Esophagus squamous epithelium (tissue), 5 donors: ENCODE measurements around the gene MID2. TPM values are rescaled to one million over a fixed set of nuclear protein-coding genes. Genes with fewer than 3 reads are reported as not detected.

Experiments
- DNase-seq: peaks from one replicate; lab custom pipeline; 2025; lab: John Stamatoyannopoulos, UW
- H3K27ac ChIP-seq, 4 donors: fragments of 200-600 bp; sonication (generic); one replicate each; pipeline ENCODE4 v1.5.1; 2016 to 2019; ENCODE audit warnings: mild to moderate bottlenecking in 1 of 4
- H3K27me3 ChIP-seq, 4 donors: fragments of 200-600 bp; sonication (generic); 1 replicate in 3 of 4; 2 replicates in 1 of 4; pipeline versions ENCODE4 v1.5.1 to v1.6.0; 2017 to 2021; ENCODE audit warnings: antibody characterized with exemption in 1 of 4
- H3K36me3 ChIP-seq, 3 donors: fragments of 200-600 bp; sonication (generic); one replicate each; pipeline ENCODE4 v1.5.1; 2016 to 2019
- H3K4me1 ChIP-seq, 3 donors: fragments of 200-600 bp; sonication (generic); one replicate each; pipeline ENCODE4 v1.5.1; 2017 to 2019
- H3K4me3 ChIP-seq, 4 donors: fragments of 200-600 bp; sonication (generic); 1 replicate in 3 of 4; 2 replicates in 1 of 4; pipeline ENCODE4 v1.5.1; 2016 to 2019; ENCODE audit warnings: mild to moderate bottlenecking in 2 of 4, moderate library complexity in 1 of 4
- H3K9me3 ChIP-seq, 3 donors: fragments of 200-600 bp; sonication (generic); one replicate each; pipeline ENCODE4 v1.5.1; 2016 to 2019
- POLR2A ChIP-seq, 4 donors: fragments of 450-650 bp; IDR thresholded peaks; one replicate each; pipeline ENCODE4 v1.6.1; 2017; ENCODE audit warnings: antibody characterized with exemption in 4 of 4, mild to moderate bottlenecking in 4 of 4, moderate library complexity in 3 of 4
- WGBS, 2 donors: methylation state at CpG; one replicate each; pipeline ENCODE4 v1.1.5; 2018; 5-methylcytosine and 5-hydroxymethylcytosine counted together
- intact Hi-C: fragments of 100-400 bp; cut with DNase I; formaldehyde crosslinking; loops from one replicate; pipeline ENCODE4 v1.15.0; 2022
- total RNA-seq, 4 donors: library from RNA; depleted of rRNA; stranded (reverse); fragments of >200 nt; gene quantifications; one replicate each; pipeline ENCODE4 v1.1.0, GENCODE V29; 2016
- TF ChIP-seq, protein P1 (sequence below), 6 experiments: fragments of 450-650 bp in 4 of 6; fragments of 200-600 bp in 2 of 6; sonication (generic) in 2 of 6; IDR thresholded peaks; one replicate each; pipeline ENCODE4 v1.5.1; 2016 to 2019; ENCODE audit warnings: antibody characterized with exemption in 6 of 6, mild to moderate bottlenecking in 4 of 6, moderate library complexity in 4 of 6
- donor health status: DM: yes; HTN: yes; CAD: no.

Gene MID2
- total RNA-seq, 4 donors from 2014 or later = 14.4 to 24.4 (median 17.7) TPM

DNA sequence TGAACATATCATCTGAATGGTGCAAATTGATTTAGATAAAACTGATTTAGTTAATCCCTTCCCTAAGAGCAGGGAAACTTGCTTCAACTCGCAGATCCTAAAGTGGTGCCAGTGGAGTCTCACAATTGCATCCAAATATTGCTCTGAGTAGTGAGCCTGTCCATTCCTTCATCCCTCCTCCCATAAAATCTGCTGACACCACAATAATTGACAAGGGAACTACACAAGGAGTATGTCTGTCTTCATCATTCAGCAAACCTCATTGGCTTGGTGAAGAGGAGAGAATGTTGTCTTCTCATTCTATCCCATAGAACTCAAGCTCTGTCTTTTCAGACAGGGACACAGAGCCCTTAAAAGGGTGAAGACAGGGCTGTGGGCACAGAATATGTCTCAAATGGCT, 4.2 kb downstream of the MID2 start:
- Histone ChIP-seq H3K27me3 (peaks cover 0 to 2% (median 0%) of the 10 kb centered on the region in 4 donors), H3K4me1 (peaks cover 0 to 39% (median 0%) of the 10 kb centered on the region in 3 donors), H3K4me3 (no peak overlapping the region), H3K9me3 (no peaks in the 10 kb centered on the region), H3K27ac (no peak overlapping the region), H3K36me3 (no peaks in the 10 kb centered on the region)
- no peak for DNase-seq
- TF ChIP-seq POLR2A (IDR thresholded peaks at IDR 0.05) = no peak
- TF ChIP-seq, protein P1, sequence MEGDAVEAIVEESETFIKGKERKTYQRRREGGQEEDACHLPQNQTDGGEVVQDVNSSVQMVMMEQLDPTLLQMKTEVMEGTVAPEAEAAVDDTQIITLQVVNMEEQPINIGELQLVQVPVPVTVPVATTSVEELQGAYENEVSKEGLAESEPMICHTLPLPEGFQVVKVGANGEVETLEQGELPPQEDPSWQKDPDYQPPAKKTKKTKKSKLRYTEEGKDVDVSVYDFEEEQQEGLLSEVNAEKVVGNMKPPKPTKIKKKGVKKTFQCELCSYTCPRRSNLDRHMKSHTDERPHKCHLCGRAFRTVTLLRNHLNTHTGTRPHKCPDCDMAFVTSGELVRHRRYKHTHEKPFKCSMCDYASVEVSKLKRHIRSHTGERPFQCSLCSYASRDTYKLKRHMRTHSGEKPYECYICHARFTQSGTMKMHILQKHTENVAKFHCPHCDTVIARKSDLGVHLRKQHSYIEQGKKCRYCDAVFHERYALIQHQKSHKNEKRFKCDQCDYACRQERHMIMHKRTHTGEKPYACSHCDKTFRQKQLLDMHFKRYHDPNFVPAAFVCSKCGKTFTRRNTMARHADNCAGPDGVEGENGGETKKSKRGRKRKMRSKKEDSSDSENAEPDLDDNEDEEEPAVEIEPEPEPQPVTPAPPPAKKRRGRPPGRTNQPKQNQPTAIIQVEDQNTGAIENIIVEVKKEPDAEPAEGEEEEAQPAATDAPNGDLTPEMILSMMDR (IDR thresholded peaks at IDR 0.05) = no peak
- 17 to 79% methylated on average over 1 of the region's 1 CpG for WGBS, 2 donors
- intact Hi-C loops = no loop called here

DNA sequence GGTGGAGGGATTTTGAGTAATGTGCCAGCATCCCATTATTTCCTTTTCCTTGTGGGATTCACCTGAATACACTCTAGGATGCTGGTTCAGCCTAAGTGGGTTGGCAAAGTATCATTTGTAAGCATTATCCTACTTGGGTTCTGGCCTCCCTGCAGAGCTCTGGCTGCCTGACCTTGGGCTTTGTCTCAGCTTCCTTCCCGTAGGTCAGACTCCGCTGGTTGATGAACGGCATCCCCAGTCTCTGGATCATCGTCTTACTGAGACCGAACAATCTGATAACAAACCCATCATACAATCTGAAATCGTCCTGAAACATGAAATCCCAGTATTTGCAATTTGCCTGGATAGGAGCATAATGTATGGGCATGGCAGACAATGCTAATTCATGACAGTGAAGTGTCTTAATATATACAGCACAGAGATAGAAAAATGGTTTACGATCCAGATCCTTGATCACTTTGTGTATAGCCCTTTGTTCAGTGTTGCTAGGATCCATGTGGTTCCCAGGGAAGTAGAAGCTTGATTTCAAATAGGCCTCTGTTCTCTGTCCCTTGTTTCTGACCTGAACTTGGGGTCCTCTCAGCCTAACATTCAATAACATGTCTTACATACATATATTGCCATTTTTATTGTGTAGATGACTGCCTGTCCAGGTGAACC, 5.5 kb downstream of the MID2 start:
- peaks cover 0 to 31% (median 0%) of the 10 kb centered on the region in 3 donors for H3K4me1 ChIP-seq
- 74 to 92% methylated on average over 6 to 7 of the region's 7 CpGs for WGBS, 2 donors
- TF ChIP-seq POLR2A (IDR thresholded peaks at IDR 0.05) = no peak
- TF ChIP-seq, protein P1 (IDR thresholded peaks at IDR 0.05) = no peak
- intact Hi-C loops = no loop called here
- H3K27me3 ChIP-seq = peaks cover 0 to 2% (median 0%) of the 10 kb centered on the region in 4 donors
- no peak overlapping the region for H3K27ac ChIP-seq
- H3K9me3 ChIP-seq = no peaks in the 10 kb centered on the region
- no peak overlapping the region for H3K4me3 ChIP-seq
- H3K36me3 ChIP-seq = no peaks in the 10 kb centered on the region
- no peak for DNase-seq

DNA sequence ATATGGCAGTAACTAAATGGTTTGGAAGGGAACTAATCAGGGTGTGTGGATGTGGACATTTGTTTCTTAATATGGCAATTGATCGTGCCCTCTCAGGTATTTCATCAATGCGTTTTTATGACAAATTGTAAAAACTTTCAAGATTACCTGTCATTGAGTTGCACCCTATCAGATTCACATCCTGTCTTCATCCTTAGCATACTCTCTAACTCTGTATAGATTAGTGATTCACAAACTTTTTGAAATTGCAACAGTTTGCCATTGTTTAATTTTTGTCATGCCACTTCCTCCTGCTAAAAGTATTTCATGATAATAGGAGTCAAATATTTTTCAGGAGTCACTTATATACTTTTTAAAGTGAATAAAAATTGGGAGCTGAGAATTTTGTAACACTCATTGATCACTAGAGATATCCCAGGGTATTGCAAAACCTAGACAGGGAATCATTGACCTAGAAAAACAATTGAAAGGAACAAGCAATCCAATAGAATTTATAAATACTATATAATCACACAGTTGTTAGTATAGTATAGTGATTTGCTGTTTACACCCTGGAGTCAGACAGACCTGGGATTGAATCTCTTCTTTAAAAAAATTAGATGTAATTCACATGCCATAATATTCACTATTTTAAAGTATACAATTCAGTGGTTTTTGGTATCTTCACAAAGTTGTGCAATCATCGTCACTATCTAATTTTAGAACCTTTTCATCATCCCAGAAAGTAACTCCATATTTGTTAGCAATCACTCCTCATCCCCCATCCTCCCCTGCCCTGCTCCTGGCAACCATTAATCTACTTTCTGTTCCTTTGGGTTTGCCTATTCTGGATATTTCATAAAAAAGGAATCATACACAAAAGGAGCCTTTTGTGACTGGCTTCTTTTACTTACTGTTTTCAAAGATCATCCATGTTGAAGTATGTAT, 8.9 kb downstream of the MID2 start:
- intact Hi-C loops = no loop called here
- no peak for DNase-seq

DNA sequence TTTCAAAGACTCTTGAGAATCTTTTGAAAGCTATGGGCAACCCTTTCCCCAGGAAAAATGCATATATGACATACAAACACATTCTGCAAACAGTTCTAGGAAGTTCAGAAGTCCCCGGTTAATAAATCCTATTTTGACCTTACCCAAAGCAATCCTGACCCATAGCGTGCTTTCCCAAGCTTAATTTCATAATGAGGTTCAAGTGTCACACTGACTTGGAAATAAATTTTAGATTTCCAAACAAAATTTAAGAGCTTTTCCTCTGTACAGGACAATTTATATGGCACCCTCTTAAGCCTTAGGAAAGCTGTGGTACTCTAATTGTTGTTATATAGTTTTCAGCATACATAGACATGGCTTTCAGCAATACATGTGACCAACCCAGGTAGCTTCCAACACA, 11.3 kb downstream of the MID2 start:
- Histone ChIP-seq H3K27ac (no peak overlapping the region), H3K4me1 (no peaks in the 10 kb centered on the region), H3K9me3 (no peaks in the 10 kb centered on the region), H3K36me3 (peaks cover 0 to 14% (median 3%) of the 10 kb centered on the region in 3 donors), H3K27me3 (no peaks in the 10 kb centered on the region), H3K4me3 (no peak overlapping the region)
- 68 to 83% methylated on average over 2 of the region's 2 CpGs for WGBS, 2 donors
- no peak for DNase-seq
- intact Hi-C loops = no loop called here
- TF ChIP-seq POLR2A (IDR thresholded peaks at IDR 0.05) = no peak
- TF ChIP-seq, protein P1 (IDR thresholded peaks at IDR 0.05) = no peak

More for the DNA sequence above, 8.9 kb downstream of the MID2 start:
- no peak overlapping the region for H3K27ac ChIP-seq
- H3K27me3 ChIP-seq = no peaks in the 10 kb centered on the region
- WGBS, 2 donors = 78 to 79% methylated on average over 3 of the region's 3 CpGs
- H3K9me3 ChIP-seq = no peaks in the 10 kb centered on the region
- no peaks in the 10 kb centered on the region for H3K36me3 ChIP-seq
- peaks cover 0 to 6% (median 0%) of the 10 kb centered on the region in 3 donors for H3K4me1 ChIP-seq
- no peak overlapping the region for H3K4me3 ChIP-seq
- TF ChIP-seq, protein P1 (IDR thresholded peaks at IDR 0.05) = no peak
- TF ChIP-seq POLR2A (IDR thresholded peaks at IDR 0.05) = no peak

DNA sequence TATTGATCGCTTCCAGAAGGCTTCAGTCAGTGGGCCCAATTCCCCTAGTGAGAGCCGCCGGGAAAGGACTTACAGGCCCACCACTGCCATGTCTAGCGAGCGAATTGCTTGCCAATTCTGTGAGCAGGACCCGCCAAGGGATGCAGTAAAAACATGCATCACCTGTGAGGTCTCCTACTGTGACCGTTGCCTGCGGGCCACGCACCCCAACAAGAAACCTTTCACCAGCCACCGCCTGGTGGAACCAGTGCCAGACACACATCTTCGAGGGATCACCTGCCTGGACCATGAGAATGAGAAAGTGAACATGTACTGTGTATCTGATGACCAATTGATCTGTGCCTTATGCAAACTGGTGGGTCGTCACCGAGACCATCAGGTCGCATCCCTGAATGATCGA, 15.3 kb downstream of the MID2 start:
- DNase-seq = no peak
- H3K27me3 ChIP-seq = no peaks in the 10 kb centered on the region
- no peak for TF ChIP-seq POLR2A (IDR thresholded peaks at IDR 0.05)
- TF ChIP-seq, protein P1 (IDR thresholded peaks at IDR 0.05) = no peak
- WGBS, 2 donors = 83 to 90% methylated on average over 5 to 9 of the region's 15 CpGs
- no peak overlapping the region for H3K4me3 ChIP-seq
- no peaks in the 10 kb centered on the region for H3K9me3 ChIP-seq
- no peaks in the 10 kb centered on the region for H3K4me1 ChIP-seq
- no peak overlapping the region for H3K27ac ChIP-seq
- H3K36me3 ChIP-seq = peaks cover 0 to 14% (median 3%) of the 10 kb centered on the region in 3 donors
- intact Hi-C loops = no loop called here
